GM19372 (cell line): ENCODE data around the gene CDRT4.
"Not testable (repeated sequence)": the region's sequence is repeated elsewhere in the genome, so short reads cannot be mapped to it uniquely, and the experiment has no call there.

Experiments used
- ATAC-seq: cut with Tn5 transposase; IDR thresholded peaks from one replicate; pipeline ENCODE4 v1.9.1; 2021; ENCODE audit warnings: mild to moderate bottlenecking, low read depth, moderate library complexity; ENCODE audit not compliant: unreplicated experiment

The CDRT4 gene

GRCh38 chr17:15462976-15463772 is 4.2 kb downstream of the CDRT4 start:
- no peak for ATAC-seq

DNA sequence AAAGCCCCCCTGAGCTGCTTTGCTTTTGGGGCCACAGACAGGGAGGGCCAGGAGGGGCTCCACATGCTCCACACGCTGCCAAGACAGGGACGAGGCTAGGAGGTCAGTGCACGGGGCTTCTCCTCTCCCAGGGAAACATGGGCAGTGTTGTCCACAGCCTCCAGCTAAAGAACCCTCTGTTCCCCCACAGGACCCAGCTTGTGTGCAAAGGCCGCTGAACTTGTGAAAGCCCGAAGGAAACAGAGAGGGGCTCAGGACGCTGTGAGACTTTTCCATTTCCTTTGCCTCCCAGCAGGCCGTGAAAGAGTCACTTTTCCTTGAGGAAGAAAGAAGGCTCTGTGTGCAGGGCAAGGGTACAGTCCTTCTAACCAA is 9.7 kb downstream of the CDRT4 start:
- no peak for ATAC-seq

DNA sequence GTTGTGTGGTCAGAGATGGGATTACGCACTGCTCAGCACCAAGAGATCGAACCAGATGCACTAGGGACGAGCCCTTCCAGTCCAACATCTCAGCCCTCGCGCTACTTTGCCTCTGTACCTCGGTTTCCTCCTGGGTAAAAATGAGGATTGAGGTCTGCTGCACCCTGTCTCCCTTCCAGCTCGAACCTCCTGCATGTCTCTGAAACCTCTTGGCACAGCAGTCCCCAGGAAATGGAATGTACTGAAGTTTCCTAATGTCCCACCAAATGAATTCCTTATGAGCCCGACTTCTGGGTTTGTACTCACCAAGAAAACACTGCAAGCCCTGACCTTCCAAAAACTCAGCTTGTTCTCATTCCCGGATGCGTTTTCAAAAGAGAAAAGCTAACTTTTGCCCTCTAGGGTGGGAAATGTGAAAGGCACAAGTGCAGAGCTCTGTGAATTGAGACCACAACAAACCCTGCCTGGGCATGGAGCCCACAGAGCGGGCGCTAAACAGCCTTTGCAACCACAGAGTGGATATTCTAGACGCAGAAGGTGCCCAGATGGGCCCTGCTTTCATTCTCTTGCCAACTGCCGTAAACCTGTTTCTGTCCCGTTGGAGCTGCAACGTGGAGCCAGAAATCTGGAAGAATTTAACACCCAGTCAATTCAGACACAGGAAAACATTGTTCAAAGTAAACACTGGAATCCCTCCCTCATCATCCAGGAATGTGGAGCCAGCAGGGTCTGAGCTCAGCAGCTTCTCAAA is 10.3 kb downstream of the CDRT4 start:
- no peak for ATAC-seq

GRCh38 chr17:15456496-15456895 is 10.9 kb downstream of the CDRT4 start:
- no peak for ATAC-seq

GRCh38 chr17:15454346-15454745 is 13.1 kb downstream of the CDRT4 start:
- ATAC-seq = no peak

DNA sequence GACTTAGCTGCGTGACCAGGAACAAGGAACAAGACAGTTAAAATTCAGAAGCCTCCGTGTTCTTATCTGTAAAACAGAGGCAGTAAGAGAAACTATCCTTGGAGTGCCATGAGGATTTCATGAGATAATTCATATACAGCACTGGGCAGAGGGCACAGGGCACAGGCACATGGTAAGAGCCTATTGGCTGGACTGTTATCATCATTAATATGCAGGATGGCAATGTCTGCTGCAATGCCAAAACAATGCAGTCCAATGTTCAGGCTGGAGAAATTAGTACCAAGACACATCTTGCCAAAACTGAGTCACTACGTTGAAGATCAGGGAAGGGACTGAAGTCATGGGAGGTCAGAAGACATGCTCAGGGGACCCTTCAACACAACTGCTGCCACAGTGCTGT is 13.6 kb downstream of the CDRT4 start:
- ATAC-seq = no peak

GRCh38 chr17:15453246-15453645 is 14.2 kb downstream of the CDRT4 start:
- no peak for ATAC-seq

GRCh38 chr17:15452746-15453145 is 14.7 kb downstream of the CDRT4 start:
- ATAC-seq = no peak

DNA sequence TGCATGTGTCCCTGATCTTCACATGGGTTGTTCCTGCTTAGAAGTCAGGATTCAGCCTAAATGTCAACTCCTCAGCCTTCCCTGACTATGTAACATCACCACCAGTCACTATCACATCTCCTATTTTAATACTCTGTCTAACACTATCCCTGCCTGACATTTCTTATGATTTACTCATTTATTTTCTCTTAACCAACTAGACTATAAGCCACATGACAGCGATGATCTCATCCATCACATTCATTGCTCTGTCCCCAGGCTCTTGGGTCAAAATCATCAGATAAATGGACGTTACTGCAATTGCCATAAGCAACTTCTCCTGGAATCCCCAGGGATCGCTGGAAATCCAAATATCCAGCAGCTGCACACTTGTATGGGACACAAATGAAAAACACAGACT is 15.7 kb downstream of the CDRT4 start:
- ATAC-seq = no peak

- no peak for ATAC-seq
Observed at GRCh38 chr17:15448580-15448956, 18.9 kb downstream of the CDRT4 start.

DNA sequence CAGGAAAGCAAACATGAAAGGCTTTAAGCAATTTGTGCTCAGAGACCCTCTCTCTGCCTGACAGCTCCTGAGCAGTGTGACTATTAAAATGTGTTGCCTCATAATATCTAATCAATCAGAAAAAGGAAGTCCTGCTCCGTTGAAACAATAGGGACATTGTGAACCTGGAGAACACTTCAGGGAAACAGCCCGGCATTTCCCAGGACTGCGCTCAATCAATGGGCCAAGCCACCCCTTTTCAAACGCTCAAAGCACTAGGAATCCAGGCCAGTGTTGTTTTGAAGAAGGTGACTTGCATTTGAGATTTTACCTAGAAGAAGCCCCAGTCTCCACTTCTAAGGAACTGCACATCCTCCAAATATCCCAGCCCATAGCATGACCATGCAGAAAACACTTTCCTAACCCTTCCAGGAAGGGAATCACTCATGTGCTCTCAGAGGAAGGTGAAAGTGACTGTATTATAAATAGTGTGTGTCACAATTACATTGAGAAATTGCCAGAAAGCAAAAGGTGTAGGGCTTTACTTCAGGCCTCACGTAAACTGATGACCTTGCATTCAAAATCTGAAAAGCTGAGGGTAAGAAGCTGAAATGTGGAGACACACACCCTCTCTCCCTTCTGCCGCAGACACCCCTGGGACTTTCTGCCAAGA is 19.4 kb downstream of the CDRT4 start:
- no peak for ATAC-seq

DNA sequence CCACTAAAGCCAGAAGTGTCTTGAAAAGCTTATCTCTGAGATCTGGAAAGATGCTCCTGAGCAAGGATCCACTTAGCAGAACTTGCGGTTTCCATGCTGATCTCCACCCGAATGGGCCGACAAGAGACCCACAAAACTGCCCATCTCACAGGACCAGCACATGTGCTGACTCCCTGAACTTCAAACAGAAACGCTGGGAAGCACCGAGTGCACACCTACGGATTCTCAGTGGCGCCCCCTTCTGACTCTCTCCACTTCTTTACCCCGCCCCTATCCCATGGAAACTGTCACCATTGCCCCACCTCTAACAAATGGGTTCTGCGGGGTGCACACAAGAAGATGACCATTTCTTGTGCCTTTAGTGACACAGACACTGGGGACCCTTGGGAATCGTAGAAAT is 21.4 kb downstream of the CDRT4 start:
- ATAC-seq = no peak

DNA sequence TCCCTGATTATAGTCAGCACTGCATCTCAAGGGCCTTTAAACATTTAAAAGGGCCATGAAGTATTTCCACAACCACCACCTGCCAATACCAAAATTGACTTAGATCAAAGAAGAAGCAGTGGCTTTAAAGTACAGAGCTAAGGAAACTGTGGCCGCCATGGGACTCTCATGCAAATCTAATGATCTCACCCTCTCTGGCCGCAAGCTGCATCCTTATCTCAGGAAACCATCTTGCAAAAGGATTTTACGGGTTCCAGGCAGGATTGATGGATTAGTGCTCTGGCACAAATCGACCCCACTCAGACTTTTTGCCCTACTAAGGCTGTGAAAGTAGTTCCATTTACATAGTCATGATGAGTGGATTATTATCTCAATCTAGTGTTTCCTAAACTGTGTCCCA is 22.6 kb downstream of the CDRT4 start:
- no peak for ATAC-seq

GRCh38 chr17:15442311-15443180 is 24.9 kb downstream of the CDRT4 start:
- no peak for ATAC-seq

- no peak for ATAC-seq
Observed at GRCh38 chr17:15441315-15441714, 26.1 kb downstream of the CDRT4 start.

- no peak for ATAC-seq
Observed at GRCh38 chr17:15440347-15440746, 27.1 kb downstream of the CDRT4 start.

DNA sequence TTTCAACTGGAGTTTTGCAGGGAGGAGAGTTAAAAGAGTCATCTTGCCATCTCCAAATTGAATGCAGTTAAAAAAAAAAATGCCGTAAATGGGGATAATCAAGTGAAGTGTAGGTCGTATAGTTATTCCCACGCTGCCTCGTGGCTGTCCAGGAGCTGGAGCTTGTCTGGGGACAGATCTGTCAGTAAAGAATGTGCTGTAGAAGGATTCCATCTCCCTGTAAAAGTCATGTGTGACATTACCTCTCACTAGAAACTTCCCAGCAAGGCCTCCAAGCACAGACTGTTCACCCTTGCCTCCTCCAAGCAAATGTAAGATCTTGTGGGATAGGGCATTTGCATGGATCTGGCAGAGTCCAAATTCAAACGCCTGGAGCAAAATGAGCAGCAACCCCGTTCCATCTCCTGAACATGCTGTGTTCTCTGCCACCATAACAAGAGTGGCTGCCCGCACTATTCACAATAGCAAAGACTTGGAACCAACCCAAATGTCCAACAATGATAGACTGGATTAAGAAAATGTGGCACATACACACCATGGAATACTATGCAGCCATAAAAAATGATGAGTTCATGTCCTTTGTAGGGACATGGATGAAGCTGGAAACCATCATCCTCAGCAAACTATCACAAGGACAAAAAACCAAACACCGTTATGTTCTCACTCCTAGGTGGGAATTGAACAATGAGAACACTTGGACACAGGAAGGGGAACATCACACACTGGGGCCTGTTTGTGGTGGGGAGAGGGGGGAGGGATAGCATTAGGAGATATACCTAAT is 28.0 kb downstream of the CDRT4 start:
- ATAC-seq = not testable (repeated sequence)

DNA sequence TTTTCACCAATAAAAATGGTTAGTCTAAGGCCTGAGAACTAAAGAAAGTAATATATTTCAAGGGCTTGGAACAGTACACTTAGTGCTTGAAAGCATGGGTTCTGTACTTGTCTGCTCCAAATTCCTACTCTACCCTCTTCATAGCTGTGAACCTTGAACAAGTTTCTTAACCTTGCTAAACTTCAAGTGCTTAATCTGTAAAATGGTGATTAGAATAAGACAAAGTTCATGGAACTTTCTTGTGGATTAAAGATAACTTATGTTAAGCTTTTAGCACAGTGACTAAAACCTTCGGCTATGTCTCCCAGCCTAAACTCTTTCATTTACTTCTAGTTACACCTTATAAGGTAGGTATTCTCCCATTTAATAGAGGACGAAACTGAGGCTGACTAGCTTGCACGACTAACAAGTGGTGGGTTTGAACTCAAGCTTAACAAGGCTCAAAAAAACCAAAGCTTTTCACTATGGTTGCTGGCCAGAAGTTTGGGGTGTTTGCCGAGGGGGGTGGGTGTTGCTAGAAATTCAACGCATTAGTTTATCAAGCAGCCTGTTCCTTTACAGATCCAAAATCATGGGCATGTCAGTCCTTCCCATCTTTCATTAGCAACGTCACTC is 28.8 kb downstream of the CDRT4 start:
- ATAC-seq = no peak

GRCh38 chr17:15437303-15437635 is 30.2 kb downstream of the CDRT4 start:
- ATAC-seq = no peak
